Measurements from ENCODE around the gene WDR86. TPM values are rescaled to one million over a fixed set of nuclear protein-coding genes. Genes with fewer than 3 reads are reported as not detected.

The WDR86 gene
- total and polyA plus RNA-seq, 2 of the 4 experiments (the other 2 are of a cell fraction) = not detected

GRCh38 chr7:151393031-151393977, 16.5 kb downstream of the WDR86 start:
- Histone ChIP-seq H3K9me1 (ENCODE audit: insufficient read depth, low read length) (no peaks in the 10 kb centered on the region), H2BK120ac (ENCODE audit: low read depth, low read length) (no peak overlapping the region), H3K79me1 (ENCODE audit: low read depth in 1 of 2, low read length in 2 of 2) (no peaks in the 10 kb centered on the region), H3K23ac (ENCODE audit: low read depth, low read length) (no peak overlapping the region), H3K4me1 (ENCODE audit: control insufficient read depth, insufficient read depth, low read length) (no peaks in the 10 kb centered on the region), H3K18ac (ENCODE audit: low read depth, low read length) (no peak overlapping the region), H2BK20ac (ENCODE audit: low read depth, low read length) (no peak overlapping the region), H3K56ac (ENCODE audit: extremely low read depth, insufficient read depth, low read length) (no peak overlapping the region), H4K91ac (ENCODE audit: insufficient read depth, low read depth, low read length) (no peak overlapping the region), H3K4me3 (ENCODE audit: insufficient read depth, low read depth, low read length) (no peak overlapping the region), H2AK5ac (ENCODE audit: low read depth, low read length) (no peak overlapping the region), H2BK5ac (ENCODE audit: low read depth, low read length, poor library complexity, severe bottlenecking) (no peak overlapping the region), H2AK9ac (replicated peaks; ENCODE audit: low read depth, low read length, poor library complexity) (no peak overlapping the region), H3K9ac (ENCODE audit: low read depth, low read length) (no peak overlapping the region), H2BK15ac (ENCODE audit: low read depth, low read length) (no peak overlapping the region), H3K4ac (ENCODE audit: low read depth, low read length) (no peak overlapping the region), H3K27ac (ENCODE audit: insufficient read depth, low read length) (no peak overlapping the region), H4K8ac (ENCODE audit: low read depth in 2 of 2, low read length in 2 of 2) (no peak overlapping the region), H4K20me1 (ENCODE audit: insufficient read depth, low read length) (no peaks in the 10 kb centered on the region), H3K9me3 (ENCODE audit: control insufficient read depth, insufficient read depth, low read length) (no peaks in the 10 kb centered on the region), H3K4me2 (ENCODE audit: low read depth, low read length) (no peak overlapping the region), H3K14ac (replicated peaks; ENCODE audit: low read depth, low read length) (no peak overlapping the region), H3K36me3 (ENCODE audit: control insufficient read depth, insufficient read depth, low read length) (no peaks in the 10 kb centered on the region), H3K27me3 (ENCODE audit: control insufficient read depth, insufficient read depth, low read length) (peaks cover 26% of the 10 kb centered on the region), H4K5ac (ENCODE audit: low read depth, low read length) (no peak overlapping the region), H2AFZ (replicated peaks; ENCODE audit: low read length, poor library complexity) (peak overlapping the region; percentile 63)
- no TSS peak for BruUV-seq (replicated peaks)
- ChIA-PET POLR2A (ENCODE audit: unreplicated experiment) (no interaction called here), CTCF (no interaction called here)
- no peak for TF ChIP-seq NFE2L2 (IDR thresholded peaks at IDR 0.05; ENCODE audit: low read depth, low read length)
- no peak for TF ChIP-seq POLR2A (IDR thresholded peaks at IDR 0.05; ENCODE audit: low read depth, low read length)
- TF ChIP-seq SMC3 (IDR thresholded peaks at IDR 0.05; ENCODE audit: low read depth, low read length) = no peak
- TF ChIP-seq, protein P1, sequence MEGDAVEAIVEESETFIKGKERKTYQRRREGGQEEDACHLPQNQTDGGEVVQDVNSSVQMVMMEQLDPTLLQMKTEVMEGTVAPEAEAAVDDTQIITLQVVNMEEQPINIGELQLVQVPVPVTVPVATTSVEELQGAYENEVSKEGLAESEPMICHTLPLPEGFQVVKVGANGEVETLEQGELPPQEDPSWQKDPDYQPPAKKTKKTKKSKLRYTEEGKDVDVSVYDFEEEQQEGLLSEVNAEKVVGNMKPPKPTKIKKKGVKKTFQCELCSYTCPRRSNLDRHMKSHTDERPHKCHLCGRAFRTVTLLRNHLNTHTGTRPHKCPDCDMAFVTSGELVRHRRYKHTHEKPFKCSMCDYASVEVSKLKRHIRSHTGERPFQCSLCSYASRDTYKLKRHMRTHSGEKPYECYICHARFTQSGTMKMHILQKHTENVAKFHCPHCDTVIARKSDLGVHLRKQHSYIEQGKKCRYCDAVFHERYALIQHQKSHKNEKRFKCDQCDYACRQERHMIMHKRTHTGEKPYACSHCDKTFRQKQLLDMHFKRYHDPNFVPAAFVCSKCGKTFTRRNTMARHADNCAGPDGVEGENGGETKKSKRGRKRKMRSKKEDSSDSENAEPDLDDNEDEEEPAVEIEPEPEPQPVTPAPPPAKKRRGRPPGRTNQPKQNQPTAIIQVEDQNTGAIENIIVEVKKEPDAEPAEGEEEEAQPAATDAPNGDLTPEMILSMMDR (conservative IDR thresholded peaks at IDR 0.05; ENCODE audit: low read depth, low read length) = no peak
- TF ChIP-seq RFX5 (IDR thresholded peaks at IDR 0.05; ENCODE audit: low read depth, low read length) = no peak
- TF ChIP-seq BHLHE40 (IDR thresholded peaks at IDR 0.05; ENCODE audit: low read depth, low read length) = no peak
- TF ChIP-seq, protein P2, sequence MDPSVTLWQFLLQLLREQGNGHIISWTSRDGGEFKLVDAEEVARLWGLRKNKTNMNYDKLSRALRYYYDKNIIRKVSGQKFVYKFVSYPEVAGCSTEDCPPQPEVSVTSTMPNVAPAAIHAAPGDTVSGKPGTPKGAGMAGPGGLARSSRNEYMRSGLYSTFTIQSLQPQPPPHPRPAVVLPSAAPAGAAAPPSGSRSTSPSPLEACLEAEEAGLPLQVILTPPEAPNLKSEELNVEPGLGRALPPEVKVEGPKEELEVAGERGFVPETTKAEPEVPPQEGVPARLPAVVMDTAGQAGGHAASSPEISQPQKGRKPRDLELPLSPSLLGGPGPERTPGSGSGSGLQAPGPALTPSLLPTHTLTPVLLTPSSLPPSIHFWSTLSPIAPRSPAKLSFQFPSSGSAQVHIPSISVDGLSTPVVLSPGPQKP (IDR thresholded peaks at IDR 0.05; ENCODE audit: borderline replicate concordance, low read depth, low read length) = no peak
- TF ChIP-seq RCOR1 (IDR thresholded peaks at IDR 0.05; ENCODE audit: insufficient replicate concordance, low read length) = no peak
- no peak for TF ChIP-seq RAD21 (IDR thresholded peaks at IDR 0.05; ENCODE audit: low read length)
- no peak for TF ChIP-seq CHD1 (IDR thresholded peaks at IDR 0.05; ENCODE audit: low read depth, low read length)
- TF ChIP-seq FOS (IDR thresholded peaks at IDR 0.05; ENCODE audit: low read depth, low read length) = no peak
- TF ChIP-seq MXI1 (IDR thresholded peaks at IDR 0.05; ENCODE audit: borderline replicate concordance, low read depth, low read length) = no peak
- TF ChIP-seq, protein P3, sequence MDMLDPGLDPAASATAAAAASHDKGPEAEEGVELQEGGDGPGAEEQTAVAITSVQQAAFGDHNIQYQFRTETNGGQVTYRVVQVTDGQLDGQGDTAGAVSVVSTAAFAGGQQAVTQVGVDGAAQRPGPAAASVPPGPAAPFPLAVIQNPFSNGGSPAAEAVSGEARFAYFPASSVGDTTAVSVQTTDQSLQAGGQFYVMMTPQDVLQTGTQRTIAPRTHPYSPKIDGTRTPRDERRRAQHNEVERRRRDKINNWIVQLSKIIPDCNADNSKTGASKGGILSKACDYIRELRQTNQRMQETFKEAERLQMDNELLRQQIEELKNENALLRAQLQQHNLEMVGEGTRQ (IDR thresholded peaks at IDR 0.05; ENCODE audit: low read depth, low read length) = no peak
- dilution Hi-C loops (cut with HindIII; ENCODE audit: low sequenced_read_pairs, unreplicated experiment) = no loop called here
- intact Hi-C loops (cut with micrococcal nuclease) = no loop called here
- no peak for DNase-seq
- ATAC-seq (ENCODE audit: low read depth) = no peak; the same call in 1 of the 2 replicates
- in situ Hi-C loops (cut with MboI; ENCODE audit: low sequenced_read_pairs) = no loop called here
- 76% methylated on average over 9 of the region's 31 CpGs; no CpG with 5 or more reads in 1 of the 2 experiments for WGBS, 2 experiments (ENCODE audit: extremely low coverage in 2 of 2, insufficient read length in 1 of 2)
